HG03103 (cell line): ENCODE measurements around the gene RPS10.
"Not testable (repeated sequence)": the region's sequence is repeated elsewhere in the genome, so short reads cannot be mapped to it uniquely, and the experiment has no call there.

Source experiments
- ATAC-seq: cut with Tn5 transposase; IDR thresholded peaks from one replicate; pipeline ENCODE4 v1.9.1; 2021; ENCODE audit warnings: low read depth; ENCODE audit not compliant: unreplicated experiment

Gene RPS10

GRCh38 chr6:34451192-34451591 lies 25.3 kb upstream of the RPS10 start:
- no peak for ATAC-seq

- ATAC-seq: no peak
These were observed 22.0 kb upstream of the RPS10 start for GRCh38 chr6:34447910-34448309.

- no peak for ATAC-seq
These were observed 21.5 kb upstream of the RPS10 start for GRCh38 chr6:34447386-34447785.

GRCh38 chr6:34445313-34445860 lies 19.5 kb upstream of the RPS10 start:
- no peak for ATAC-seq

GRCh38 chr6:34441526-34441925 lies 15.7 kb upstream of the RPS10 start:
- ATAC-seq: no peak

- ATAC-seq: no peak
These were observed 13.6 kb upstream of the RPS10 start for GRCh38 chr6:34439442-34439841.

GRCh38 chr6:34438705-34439104 lies 12.8 kb upstream of the RPS10 start:
- ATAC-seq: no peak

GRCh38 chr6:34437644-34437970 lies 11.7 kb upstream of the RPS10 start:
- ATAC-seq: no peak

GRCh38 chr6:34436803-34437643 lies 11.2 kb upstream of the RPS10 start:
- ATAC-seq: no peak

- ATAC-seq: no peak
These were observed 10.0 kb upstream of the RPS10 start for GRCh38 chr6:34435916-34436315.

GRCh38 chr6:34425132-34425497 lies 754 bp downstream of the RPS10 start:
- no peak for ATAC-seq

GRCh38 chr6:34424200-34425131 lies 1.4 kb downstream of the RPS10 start:
- ATAC-seq: no peak

GRCh38 chr6:34423254-34423653 lies 2.6 kb downstream of the RPS10 start:
- ATAC-seq: no peak

- no peak for ATAC-seq
These were observed 7.5 kb downstream of the RPS10 start for GRCh38 chr6:34418367-34418766.

GRCh38 chr6:34416877-34417371 lies 8.9 kb downstream of the RPS10 start:
- no peak for ATAC-seq

- ATAC-seq: no peak
These were observed 10.6 kb downstream of the RPS10 start for GRCh38 chr6:34414999-34415858.

GRCh38 chr6:34412643-34413214 lies 13.1 kb downstream of the RPS10 start:
- ATAC-seq: no peak

GRCh38 chr6:34412016-34412415 lies 13.9 kb downstream of the RPS10 start:
- ATAC-seq: no peak

GRCh38 chr6:34407915-34408314 lies 18.0 kb downstream of the RPS10 start:
- not testable (repeated sequence) for ATAC-seq

GRCh38 chr6:34396518-34396917 lies 29.4 kb downstream of the RPS10 start:
- ATAC-seq: no peak
